ENCODE measurements around the gene FAF1.

The FAF1 gene

DNA sequence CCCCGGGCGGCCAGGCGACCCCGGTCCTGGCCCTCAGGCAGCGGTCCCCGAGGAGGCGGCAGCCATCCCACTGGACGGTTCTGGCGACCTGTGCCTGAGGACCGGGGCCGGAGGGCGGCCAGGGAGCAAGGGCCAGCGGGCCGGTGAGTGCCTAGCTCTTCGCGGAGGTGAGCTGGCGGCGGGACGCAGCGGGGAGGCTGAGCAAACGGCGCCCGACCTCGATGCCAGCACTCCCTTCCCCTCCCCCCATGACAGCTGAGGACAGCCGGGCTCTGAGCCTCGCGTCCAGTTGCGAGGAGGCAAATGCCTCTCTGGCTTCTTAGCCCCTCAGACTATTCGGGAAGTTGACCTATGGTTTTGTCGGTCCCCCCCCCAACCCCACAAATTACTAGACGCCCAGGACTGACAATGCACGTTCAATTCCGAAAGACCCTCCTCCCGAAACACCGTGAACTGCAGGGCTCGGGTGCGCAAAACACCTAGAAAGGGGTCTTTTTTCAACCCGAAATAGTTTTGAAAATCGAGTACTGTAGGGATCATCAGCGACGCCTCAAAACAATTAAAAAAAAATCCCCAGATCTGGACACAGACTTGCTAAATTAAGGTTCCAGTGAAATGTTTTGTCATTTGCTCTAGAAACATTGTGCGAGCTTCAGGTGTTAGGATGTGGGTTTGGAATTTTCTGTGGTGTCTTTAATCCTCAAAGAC, 18.2 kb upstream of the FAF1 start:
- DNase-seq (ENCODE audit: low spot score) (peak; percentile 72), FAIRE-seq (no peak)

DNA sequence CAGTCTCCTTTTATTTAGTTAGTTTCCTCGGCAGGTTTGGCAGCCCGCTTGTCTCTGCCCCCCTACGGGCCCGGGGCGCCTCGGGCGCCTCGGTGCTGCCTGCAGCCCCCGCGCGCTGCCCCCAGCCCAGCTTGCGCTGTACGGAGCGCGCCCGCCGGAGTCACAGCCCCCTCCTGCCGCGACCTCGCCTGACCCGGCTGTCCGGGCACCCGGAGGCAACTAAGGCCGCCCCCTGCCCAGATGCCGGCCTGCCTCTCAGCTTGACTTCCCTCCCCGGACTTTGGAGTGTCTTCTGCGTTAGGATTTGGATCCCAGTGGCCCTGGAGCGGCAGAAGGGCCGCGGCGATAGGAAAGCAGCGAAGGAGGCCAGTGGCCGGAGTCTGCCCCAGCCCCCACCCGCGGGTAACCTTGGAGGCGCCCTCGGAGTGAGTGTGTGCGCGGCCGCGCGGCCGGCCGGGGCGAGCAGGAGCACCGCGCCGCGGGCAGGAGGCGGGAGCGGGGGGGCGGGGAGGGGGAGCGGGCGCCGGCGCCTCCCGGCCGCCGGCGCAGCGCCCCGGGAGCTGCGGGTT, 17.6 kb upstream of the FAF1 start:
- DNase-seq (ENCODE audit: low spot score): peak; percentile 64
- no peak for FAIRE-seq

GRCh38 chr1:50976890-50977574, 17.0 kb upstream of the FAF1 start:
- peak; percentile 45 for DNase-seq (ENCODE audit: low spot score)
- no peak for FAIRE-seq

- DNase-seq (ENCODE audit: low spot score) (no peak), FAIRE-seq (no peak)
These were observed 16.2 kb upstream of the FAF1 start for GRCh38 chr1:50976111-50976889.

DNA sequence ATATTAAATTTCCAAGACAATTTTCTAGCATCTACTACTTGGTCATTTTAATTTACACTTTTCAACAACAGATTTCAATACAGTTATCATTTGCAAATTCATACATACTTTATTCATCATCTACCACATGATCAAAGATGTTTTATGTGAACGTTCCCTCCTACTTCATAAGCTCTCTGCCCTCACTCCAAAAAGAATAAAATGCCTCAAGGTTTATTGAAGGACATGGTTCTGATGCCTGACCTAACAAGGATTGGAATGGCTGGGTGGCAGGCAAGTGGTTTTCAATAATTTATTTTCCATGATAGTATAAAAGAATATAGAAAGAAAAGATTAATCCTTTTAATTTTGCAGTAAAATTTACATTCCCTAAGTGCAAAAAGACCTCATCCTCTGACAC, 15.4 kb upstream of the FAF1 start:
- FAIRE-seq: no peak

GRCh38 chr1:50974618-50974935, 14.5 kb upstream of the FAF1 start:
- FAIRE-seq (no peak), DNase-seq (ENCODE audit: low spot score) (no peak)

More for the DNA sequence above, 15.4 kb upstream of the FAF1 start:
- DNase-seq (ENCODE audit: low spot score): no peak

- FAIRE-seq (no peak), DNase-seq (ENCODE audit: low spot score) (no peak)
These were observed 14.0 kb upstream of the FAF1 start for GRCh38 chr1:50973875-50974617.

DNA sequence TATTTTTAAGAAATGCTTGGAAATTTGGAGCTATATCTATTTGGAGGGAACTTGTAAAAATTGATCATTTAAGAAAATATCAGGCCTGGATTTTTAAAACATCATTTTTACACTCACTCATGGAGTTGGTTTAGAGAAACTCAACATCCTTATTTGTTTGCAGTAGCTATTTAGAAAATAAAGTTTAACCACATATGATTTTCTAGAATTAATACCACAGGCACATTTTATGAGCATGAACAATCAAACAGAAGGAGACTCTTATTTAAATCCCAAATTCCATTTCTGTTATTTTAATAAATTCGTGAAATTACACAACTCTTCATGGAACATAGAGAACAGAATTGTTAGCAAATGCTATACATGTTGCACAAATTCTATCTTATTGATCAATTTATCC, 13.2 kb upstream of the FAF1 start:
- DNase-seq (ENCODE audit: low spot score) (no peak), FAIRE-seq (no peak)

GRCh38 chr1:50972766-50973165, 12.7 kb upstream of the FAF1 start:
- FAIRE-seq (no peak), DNase-seq (ENCODE audit: low spot score) (no peak)

DNA sequence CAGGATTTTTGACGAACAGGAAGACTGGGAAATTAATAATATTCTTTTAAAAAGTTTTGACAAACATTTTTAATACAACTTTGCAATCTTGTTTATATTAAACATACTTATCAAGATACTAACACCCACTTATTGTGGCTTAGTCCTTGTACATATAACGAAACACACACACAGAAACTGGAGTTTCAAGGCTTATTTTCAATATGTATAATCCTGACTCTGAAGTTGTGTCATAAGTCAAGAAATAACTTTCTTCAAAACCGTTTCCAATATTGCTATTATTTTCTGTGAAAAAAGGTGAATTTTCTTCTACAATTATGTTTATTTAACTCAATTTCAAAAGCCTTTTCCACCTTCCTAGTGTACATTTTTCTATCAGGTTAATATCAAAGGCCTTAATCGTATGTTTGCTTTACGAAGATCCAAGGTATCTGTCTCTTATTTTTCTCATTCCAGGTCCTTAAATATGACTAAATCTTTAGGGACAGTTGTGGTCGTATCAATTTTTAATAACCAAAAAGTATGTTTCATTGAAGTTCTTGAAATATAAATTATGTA, 11.8 kb upstream of the FAF1 start:
- FAIRE-seq: no peak

DNA sequence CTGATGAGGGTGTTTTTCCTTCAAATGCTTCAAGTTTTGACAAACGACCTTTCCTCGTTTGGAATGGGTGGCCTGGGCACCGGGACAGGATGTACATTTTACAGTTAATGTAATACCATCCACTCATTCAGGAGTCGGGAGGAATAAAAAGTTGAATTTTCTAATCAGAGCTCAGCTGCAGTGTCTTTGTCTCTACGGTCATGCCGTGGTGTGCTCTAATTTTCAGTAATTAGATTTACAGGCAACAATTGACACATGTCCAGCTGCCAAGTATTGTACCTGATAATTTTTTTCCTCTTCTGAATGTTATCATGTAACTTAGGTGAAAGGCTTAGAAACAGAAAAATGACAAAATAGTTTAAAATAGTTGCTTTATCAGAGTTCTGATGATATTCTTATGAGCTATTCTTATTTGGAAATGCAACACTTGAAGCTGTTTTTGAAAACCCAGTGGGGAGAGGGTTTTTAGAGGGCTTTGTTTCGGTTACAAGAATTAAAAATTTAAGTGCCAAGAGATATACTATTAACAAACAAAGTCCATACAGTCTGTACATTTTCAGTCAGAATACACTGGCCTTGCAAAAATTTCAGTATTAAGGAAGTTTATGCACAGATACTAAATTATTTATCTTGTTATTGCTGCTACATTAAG, 11.0 kb upstream of the FAF1 start:
- FAIRE-seq (no peak), DNase-seq (ENCODE audit: low spot score) (no peak)

More for the DNA sequence above, 11.8 kb upstream of the FAF1 start:
- DNase-seq (ENCODE audit: low spot score): no peak

DNA sequence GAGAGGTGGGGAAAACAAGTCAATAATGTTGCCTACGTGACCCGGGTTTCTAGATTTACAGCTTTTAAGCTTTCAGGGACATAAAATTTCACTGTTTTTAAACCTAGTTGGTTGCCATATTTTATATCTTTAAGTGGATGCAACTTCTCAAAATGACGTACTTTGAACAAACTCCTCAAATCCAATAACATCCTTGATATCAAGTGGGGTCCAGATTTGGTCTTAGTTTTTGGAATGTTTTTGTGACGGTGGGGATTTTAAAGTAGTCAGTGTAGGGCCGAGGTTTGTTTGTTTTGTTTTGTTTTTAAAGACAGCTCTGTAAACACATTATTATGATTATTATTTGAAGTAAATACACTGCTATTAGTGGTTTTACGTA, 10.4 kb upstream of the FAF1 start:
- FAIRE-seq (no peak), DNase-seq (ENCODE audit: low spot score) (no peak)

DNA sequence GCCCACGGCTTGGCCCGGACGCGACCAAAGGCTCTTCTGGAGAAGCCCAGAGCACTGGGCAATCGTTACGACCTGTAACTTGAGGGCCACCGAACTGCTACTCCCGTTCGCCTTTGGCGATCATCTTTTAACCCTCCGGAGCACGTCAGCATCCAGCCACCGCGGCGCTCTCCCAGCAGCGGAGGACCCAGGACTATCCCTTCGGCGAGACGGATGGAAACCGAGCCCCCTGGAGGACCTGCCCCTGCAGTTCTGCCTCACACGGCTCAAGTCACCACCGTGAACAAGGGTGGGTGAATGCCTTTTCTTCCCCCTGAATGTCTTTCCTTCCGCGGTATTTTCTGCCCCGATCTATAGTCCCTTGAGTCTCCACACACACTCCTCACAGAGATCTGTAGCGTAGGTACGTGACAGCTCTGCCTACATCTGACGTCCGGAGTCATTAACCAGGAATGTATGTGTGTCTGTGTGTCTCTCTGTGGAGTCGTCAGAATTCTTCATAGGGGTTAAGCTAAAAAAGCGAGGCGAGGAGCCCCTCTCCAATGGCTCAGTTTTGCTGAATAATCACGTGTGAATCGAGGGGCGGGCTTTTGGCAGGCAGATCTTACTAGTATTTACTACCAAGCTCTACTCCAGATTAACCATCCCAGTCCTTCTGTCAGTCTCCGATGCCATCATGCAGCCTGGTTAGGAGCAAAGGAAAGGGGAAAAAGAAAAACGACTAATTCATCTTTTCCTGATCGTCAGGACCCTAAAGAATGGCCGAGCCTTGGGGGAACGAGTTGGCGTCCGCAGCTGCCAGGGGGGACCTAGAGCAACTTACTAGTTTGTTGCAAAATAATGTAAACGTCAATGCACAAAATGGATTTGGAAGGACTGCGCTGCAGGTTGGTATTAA, 9.8 kb upstream of the FAF1 start, which contains the start of gene CDKN2C:
CDKN2C (plus strand) TSS at position 635 of the 898 bp plus-strand sequence; CDS start at position 759, 124 bp downstream.
- FAIRE-seq (no peak), DNase-seq (ENCODE audit: low spot score) (peak; percentile 53)

DNA sequence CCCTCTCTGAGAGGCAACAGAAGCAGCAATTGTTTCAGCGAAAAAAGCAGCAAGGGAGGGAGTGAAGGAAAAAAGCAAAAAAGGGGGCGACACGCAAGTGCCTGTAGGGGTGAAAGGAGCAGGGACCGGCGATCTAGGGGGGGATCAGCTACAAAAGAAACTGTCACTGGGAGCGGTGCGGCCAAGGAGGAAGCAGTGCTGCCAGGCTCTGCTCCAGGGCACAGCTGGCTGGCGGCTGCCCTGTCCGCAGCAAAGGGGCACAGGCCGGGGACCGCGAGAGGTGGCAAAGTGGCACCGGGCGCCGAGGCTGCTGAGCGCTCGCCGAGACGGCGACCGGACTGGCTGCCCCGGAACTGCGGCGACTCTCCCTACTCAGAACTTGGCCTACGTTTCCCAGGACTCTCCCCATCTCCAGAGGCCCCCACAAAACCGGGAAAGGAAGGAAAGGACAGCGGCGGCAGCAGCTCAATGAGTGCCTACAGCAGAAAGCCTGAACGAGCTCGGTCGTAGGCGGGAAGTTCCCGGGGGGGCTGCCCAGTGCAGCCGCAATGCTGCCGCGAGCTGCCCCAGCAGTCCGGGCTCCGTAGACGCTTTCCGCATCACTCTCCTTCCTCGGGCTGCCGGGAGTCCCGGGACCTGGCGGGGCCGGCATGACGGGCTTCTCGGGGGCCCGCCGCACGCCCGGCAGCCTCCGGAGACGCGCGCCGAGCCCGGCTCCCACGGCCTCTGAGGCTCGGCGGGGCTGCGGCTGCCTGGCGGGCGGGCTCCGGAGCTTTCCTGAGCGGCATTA, 8.9 kb upstream of the FAF1 start:
- FAIRE-seq: no peak
- DNase-seq (ENCODE audit: low spot score): peak; percentile 51

GRCh38 chr1:50968158-50968820, 8.2 kb upstream of the FAF1 start:
- DNase-seq (ENCODE audit: low spot score) (peak; percentile 96), FAIRE-seq (peak; percentile 44)

GRCh38 chr1:50967416-50968157, 7.5 kb upstream of the FAF1 start:
- no peak for DNase-seq (ENCODE audit: low spot score)
- FAIRE-seq: no peak

- no peak for DNase-seq (ENCODE audit: low spot score)
- no peak for FAIRE-seq
These were observed 6.9 kb upstream of the FAF1 start for GRCh38 chr1:50966991-50967390.
